ENCODE measurements around the gene CYP2A6.

Gene CYP2A6

GRCh38 chr19:40798683-40799557 is 51.3 kb downstream of the CYP2A6 start, which contains the start of gene EGLN2:
Gene EGLN2, plus strand, starts transcription at chr19:40799191. Its CDS starts 1,382 bp downstream, at chr19:40800573.
- Mint-ChIP-seq H3K27me3 (no peaks in the 10 kb centered on the region), H3K4me1 (peaks cover 51% of the 10 kb centered on the region), H3K4me3 (peak within 1 kb of the TSS; percentile 99), H3K27ac (peak within 1 kb of the TSS; percentile 94), H3K36me3 (peaks cover 15% of the 10 kb centered on the region), H3K9me3 (no peaks in the 10 kb centered on the region)
- DNase-seq (ENCODE audit: low spot score in 2 of 2): peak; percentile 99 to 100
- ATAC-seq (ENCODE audit: low read depth): peak; percentile 81

- peaks cover 15% of the 10 kb centered on the region for H3K36me3 Mint-ChIP-seq
- ATAC-seq (ENCODE audit: low read depth) (peak; percentile 27), DNase-seq (ENCODE audit: low spot score in 2 of 2) (peak in 1 of 2 donors; percentile 68)
- H3K4me1 Mint-ChIP-seq: peaks cover 45% of the 10 kb centered on the region
- H3K27ac Mint-ChIP-seq: peak overlapping the region; percentile 94
- no peaks in the 10 kb centered on the region for H3K9me3 Mint-ChIP-seq
- H3K4me3 Mint-ChIP-seq: peak overlapping the region; percentile 93
- no peaks in the 10 kb centered on the region for H3K27me3 Mint-ChIP-seq
Observed at GRCh38 chr19:40797963-40798682, 52.1 kb downstream of the CYP2A6 start.

- Mint-ChIP-seq H3K27ac (peak overlapping the region; percentile 94), H3K4me3 (peak overlapping the region; percentile 35)
Observed at GRCh38 chr19:40797166-40797962, 52.9 kb downstream of the CYP2A6 start.

More at GRCh38 chr19:40797166-40797962, 52.9 kb downstream of the CYP2A6 start:
- Mint-ChIP-seq H3K27me3 (no peaks in the 10 kb centered on the region), H3K36me3 (peaks cover 16% of the 10 kb centered on the region), H3K9me3 (no peaks in the 10 kb centered on the region), H3K4me1 (peaks cover 39% of the 10 kb centered on the region)
- ATAC-seq (ENCODE audit: low read depth) (no peak), DNase-seq (ENCODE audit: low spot score in 2 of 2) (no peak)
